SK-N-SH treated with all-trans-retinoic acid at 6 μM for 48 hours (cell line): ENCODE data around the gene KRT14.

ENCODE experiments used
- ATAC-seq: fragments of 200-7000 bp; cut with Tn5 transposase; 3 replicates; pipeline ENCODE4 v1.9.1; 2020; ENCODE audit warnings: mild to moderate bottlenecking, moderate library complexity
- ARNTL ChIP-seq: fragments of 450-650 bp; formaldehyde crosslinking; IDR thresholded peaks from 2 replicates; pipeline ENCODE4 v1.5.0; 2020; ENCODE audit warnings: low read depth, mild to moderate bottlenecking, moderate library complexity, borderline replicate concordance
- BACH2 ChIP-seq: fragments of 250-450 bp; sonication (Bioruptor Pico); IDR thresholded peaks from 2 replicates; pipeline ENCODE4 v1.9.0; 2021; ENCODE audit warnings: mild to moderate bottlenecking, borderline replicate concordance
- CSDC2 ChIP-seq: fragments of 250-450 bp; sonication (Bioruptor Pico); IDR thresholded peaks from 2 replicates; pipeline ENCODE4 v1.5.0; 2020; ENCODE audit warnings: mild to moderate bottlenecking, moderate library complexity
- ESRRG ChIP-seq: fragments of 250-450 bp; sonication (Bioruptor Pico); IDR thresholded peaks from 2 replicates; pipeline ENCODE4 v1.6.1; 2021; ENCODE audit warnings: mild to moderate bottlenecking
- GLIS3 ChIP-seq: fragments of 250-450 bp; sonication (Bioruptor Pico); IDR thresholded peaks from 2 replicates; pipeline ENCODE4 v1.5.0; 2020; ENCODE audit warnings: mild to moderate bottlenecking, moderate library complexity
- ISL1 ChIP-seq: fragments of 250-450 bp; sonication (Bioruptor Pico); IDR thresholded peaks from 2 replicates; pipeline ENCODE4 v2.1.2; 2022; ENCODE audit warnings: mild to moderate bottlenecking, moderate library complexity
- OSR1 ChIP-seq: fragments of 250-450 bp; sonication (Bioruptor Pico); IDR thresholded peaks from 2 replicates; pipeline ENCODE4 v1.8.0; 2022; ENCODE audit warnings: moderate library complexity, mild to moderate bottlenecking, inconsistent platforms
- PPARA ChIP-seq: fragments of 250-450 bp; sonication (Bioruptor Pico); IDR thresholded peaks from 2 replicates; pipeline ENCODE4 v1.5.0; 2020; ENCODE audit warnings: mild to moderate bottlenecking, borderline replicate concordance
- RARB ChIP-seq: fragments of 250-450 bp; sonication (Bioruptor Pico); IDR thresholded peaks from 2 replicates; pipeline ENCODE4 v1.8.0; 2021; ENCODE audit warnings: mild to moderate bottlenecking, moderate library complexity
- SNAI2 ChIP-seq: fragments of 250-450 bp; sonication (Bioruptor Pico); IDR thresholded peaks from 2 replicates; pipeline ENCODE4 v1.5.0; 2020; ENCODE audit warnings: mild to moderate bottlenecking, moderate library complexity
- TCF4 ChIP-seq: fragments of 250-450 bp; sonication (Bioruptor Pico); IDR thresholded peaks from 2 replicates; pipeline ENCODE4 v1.8.0; 2021; ENCODE audit warnings: mild to moderate bottlenecking, moderate library complexity, borderline replicate concordance
- TOX ChIP-seq: fragments of 250-450 bp; sonication (Bioruptor Pico); IDR thresholded peaks from 2 replicates; pipeline ENCODE4 v1.8.0; 2021; ENCODE audit warnings: mild to moderate bottlenecking, moderate library complexity, borderline replicate concordance
- ZC3H10 ChIP-seq: fragments of 250-450 bp; sonication (Bioruptor Pico); IDR thresholded peaks from 2 replicates; pipeline ENCODE4 v1.5.1; 2021; ENCODE audit warnings: mild to moderate bottlenecking, moderate library complexity
- ZFP3 ChIP-seq: fragments of 250-450 bp; sonication (Bioruptor Pico); IDR thresholded peaks from 2 replicates; pipeline ENCODE4 v1.5.0; 2020; ENCODE audit warnings: mild to moderate bottlenecking, moderate library complexity
- ZFP30 ChIP-seq: fragments of 450-650 bp; formaldehyde crosslinking; IDR thresholded peaks from 2 replicates; pipeline ENCODE4 v1.5.0; 2022; ENCODE audit warnings: mild to moderate bottlenecking, moderate library complexity
- ZNF565 ChIP-seq: fragments of 450-650 bp; formaldehyde crosslinking; conservative IDR thresholded peaks from 2 replicates; pipeline ENCODE4 v1.5.0; 2020; ENCODE audit warnings: low read depth, mild to moderate bottlenecking, moderate library complexity
- ZNF70 ChIP-seq: fragments of 450-650 bp; formaldehyde crosslinking; IDR thresholded peaks from 2 replicates; pipeline ENCODE4 v1.5.0; 2020; ENCODE audit warnings: mild to moderate bottlenecking, moderate library complexity
- ZNF8 ChIP-seq: fragments of 450-650 bp; formaldehyde crosslinking; IDR thresholded peaks from 2 replicates; pipeline ENCODE4 v1.5.0; 2020; ENCODE audit warnings: mild to moderate bottlenecking, moderate library complexity
- TF ChIP-seq, protein P1 (sequence below): fragments of 250-450 bp; sonication (Bioruptor Pico); IDR thresholded peaks from 2 replicates; pipeline ENCODE4 v1.8.0; 2021; ENCODE audit warnings: low read depth, mild to moderate bottlenecking, moderate library complexity, borderline replicate concordance
- TF ChIP-seq, protein P2 (sequence below): fragments of 250-450 bp; sonication (Bioruptor Pico); IDR thresholded peaks from 2 replicates; pipeline ENCODE4 v1.5.0; 2020; ENCODE audit warnings: mild to moderate bottlenecking, moderate library complexity
- TF ChIP-seq, protein P3 (sequence below): fragments of 250-450 bp; sonication (Bioruptor Pico); IDR thresholded peaks from 2 replicates; pipeline ENCODE4 v1.8.0; 2020; ENCODE audit warnings: mild to moderate bottlenecking, moderate library complexity, borderline replicate concordance
- TF ChIP-seq, protein P4 (sequence below): fragments of 250-450 bp; sonication (Bioruptor Pico); IDR thresholded peaks from 2 replicates; pipeline ENCODE4 v1.5.1; 2021; ENCODE audit warnings: mild to moderate bottlenecking, moderate library complexity

The KRT14 gene

DNA sequence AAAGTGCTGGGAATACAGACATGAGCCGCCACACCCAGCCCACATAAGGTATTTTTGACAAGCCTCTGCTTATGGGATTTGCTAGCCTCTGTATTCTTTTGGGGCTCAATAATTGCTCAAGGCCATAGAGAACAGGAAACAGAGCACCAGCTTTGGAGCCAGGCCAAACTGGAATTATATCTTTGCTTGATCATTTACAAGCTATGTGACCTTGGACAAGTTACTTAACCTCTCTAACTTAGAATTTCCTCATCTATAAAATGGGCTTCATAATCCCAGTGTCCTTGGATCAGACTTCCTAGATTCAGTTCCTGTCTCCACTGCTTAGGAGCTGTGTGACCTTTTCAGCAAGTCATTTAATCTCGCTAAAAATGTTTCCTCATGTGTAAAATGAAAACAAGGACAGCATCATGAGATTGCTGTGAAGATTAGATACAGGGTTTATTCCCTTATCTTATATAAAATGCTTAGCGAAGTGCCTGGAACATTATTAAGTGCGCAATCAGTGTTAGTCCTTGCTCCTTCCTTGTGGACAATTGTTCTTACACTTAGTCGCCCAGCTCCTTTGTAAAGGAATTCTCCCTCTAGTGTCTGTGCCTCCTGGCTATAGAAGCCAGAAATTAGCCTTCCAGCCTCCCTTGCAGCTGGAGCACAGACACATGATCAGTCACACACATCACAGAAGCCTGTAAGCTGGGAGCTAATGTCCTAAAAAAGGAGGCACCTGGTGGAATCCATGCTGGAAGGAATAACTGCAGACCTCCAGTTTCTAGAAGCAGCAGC lies 31.4 kb downstream of the KRT14 start:
- no peak for ATAC-seq
- TF ChIP-seq ARNTL (CRISPR knock-in tag) (no peak), ZFP3 (CRISPR knock-in tag) (no peak), PPARA (CRISPR knock-in tag) (no peak), ZNF8 (CRISPR knock-in tag) (no peak), CSDC2 (CRISPR knock-in tag) (no peak), ZFP30 (CRISPR knock-in tag) (no peak), TOX (CRISPR knock-in tag) (no peak), ZNF565 (CRISPR knock-in tag) (no peak), ISL1 (CRISPR knock-in tag) (no peak), BACH2 (CRISPR knock-in tag) (no peak), GLIS3 (CRISPR knock-in tag) (no peak), TCF4 (no peak)
- TF ChIP-seq, protein P1, sequence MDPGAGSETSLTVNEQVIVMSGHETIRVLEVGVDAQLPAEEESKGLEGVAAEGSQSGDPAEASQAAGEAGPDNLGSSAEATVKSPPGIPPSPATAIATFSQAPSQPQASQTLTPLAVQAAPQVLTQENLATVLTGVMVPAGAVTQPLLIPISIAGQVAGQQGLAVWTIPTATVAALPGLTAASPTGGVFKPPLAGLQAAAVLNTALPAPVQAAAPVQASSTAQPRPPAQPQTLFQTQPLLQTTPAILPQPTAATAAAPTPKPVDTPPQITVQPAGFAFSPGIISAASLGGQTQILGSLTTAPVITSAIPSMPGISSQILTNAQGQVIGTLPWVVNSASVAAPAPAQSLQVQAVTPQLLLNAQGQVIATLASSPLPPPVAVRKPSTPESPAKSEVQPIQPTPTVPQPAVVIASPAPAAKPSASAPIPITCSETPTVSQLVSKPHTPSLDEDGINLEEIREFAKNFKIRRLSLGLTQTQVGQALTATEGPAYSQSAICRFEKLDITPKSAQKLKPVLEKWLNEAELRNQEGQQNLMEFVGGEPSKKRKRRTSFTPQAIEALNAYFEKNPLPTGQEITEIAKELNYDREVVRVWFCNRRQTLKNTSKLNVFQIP (CRISPR knock-in tag): no peak
- TF ChIP-seq, protein P2, sequence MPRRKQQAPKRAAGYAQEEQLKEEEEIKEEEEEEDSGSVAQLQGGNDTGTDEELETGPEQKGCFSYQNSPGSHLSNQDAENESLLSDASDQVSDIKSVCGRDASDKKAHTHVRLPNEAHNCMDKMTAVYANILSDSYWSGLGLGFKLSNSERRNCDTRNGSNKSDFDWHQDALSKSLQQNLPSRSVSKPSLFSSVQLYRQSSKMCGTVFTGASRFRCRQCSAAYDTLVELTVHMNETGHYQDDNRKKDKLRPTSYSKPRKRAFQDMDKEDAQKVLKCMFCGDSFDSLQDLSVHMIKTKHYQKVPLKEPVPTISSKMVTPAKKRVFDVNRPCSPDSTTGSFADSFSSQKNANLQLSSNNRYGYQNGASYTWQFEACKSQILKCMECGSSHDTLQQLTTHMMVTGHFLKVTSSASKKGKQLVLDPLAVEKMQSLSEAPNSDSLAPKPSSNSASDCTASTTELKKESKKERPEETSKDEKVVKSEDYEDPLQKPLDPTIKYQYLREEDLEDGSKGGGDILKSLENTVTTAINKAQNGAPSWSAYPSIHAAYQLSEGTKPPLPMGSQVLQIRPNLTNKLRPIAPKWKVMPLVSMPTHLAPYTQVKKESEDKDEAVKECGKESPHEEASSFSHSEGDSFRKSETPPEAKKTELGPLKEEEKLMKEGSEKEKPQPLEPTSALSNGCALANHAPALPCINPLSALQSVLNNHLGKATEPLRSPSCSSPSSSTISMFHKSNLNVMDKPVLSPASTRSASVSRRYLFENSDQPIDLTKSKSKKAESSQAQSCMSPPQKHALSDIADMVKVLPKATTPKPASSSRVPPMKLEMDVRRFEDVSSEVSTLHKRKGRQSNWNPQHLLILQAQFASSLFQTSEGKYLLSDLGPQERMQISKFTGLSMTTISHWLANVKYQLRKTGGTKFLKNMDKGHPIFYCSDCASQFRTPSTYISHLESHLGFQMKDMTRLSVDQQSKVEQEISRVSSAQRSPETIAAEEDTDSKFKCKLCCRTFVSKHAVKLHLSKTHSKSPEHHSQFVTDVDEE (CRISPR knock-in tag): no peak
- TF ChIP-seq, protein P3, sequence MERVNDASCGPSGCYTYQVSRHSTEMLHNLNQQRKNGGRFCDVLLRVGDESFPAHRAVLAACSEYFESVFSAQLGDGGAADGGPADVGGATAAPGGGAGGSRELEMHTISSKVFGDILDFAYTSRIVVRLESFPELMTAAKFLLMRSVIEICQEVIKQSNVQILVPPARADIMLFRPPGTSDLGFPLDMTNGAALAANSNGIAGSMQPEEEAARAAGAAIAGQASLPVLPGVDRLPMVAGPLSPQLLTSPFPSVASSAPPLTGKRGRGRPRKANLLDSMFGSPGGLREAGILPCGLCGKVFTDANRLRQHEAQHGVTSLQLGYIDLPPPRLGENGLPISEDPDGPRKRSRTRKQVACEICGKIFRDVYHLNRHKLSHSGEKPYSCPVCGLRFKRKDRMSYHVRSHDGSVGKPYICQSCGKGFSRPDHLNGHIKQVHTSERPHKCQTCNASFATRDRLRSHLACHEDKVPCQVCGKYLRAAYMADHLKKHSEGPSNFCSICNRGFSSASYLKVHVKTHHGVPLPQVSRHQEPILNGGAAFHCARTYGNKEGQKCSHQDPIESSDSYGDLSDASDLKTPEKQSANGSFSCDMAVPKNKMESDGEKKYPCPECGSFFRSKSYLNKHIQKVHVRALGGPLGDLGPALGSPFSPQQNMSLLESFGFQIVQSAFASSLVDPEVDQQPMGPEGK (CRISPR knock-in tag): no peak
- TF ChIP-seq, protein P4, sequence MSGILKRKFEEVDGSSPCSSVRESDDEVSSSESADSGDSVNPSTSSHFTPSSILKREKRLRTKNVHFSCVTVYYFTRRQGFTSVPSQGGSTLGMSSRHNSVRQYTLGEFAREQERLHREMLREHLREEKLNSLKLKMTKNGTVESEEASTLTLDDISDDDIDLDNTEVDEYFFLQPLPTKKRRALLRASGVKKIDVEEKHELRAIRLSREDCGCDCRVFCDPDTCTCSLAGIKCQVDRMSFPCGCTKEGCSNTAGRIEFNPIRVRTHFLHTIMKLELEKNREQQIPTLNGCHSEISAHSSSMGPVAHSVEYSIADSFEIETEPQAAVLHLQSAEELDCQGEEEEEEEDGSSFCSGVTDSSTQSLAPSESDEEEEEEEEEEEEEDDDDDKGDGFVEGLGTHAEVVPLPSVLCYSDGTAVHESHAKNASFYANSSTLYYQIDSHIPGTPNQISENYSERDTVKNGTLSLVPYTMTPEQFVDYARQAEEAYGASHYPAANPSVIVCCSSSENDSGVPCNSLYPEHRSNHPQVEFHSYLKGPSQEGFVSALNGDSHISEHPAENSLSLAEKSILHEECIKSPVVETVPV (CRISPR knock-in tag): no peak

DNA sequence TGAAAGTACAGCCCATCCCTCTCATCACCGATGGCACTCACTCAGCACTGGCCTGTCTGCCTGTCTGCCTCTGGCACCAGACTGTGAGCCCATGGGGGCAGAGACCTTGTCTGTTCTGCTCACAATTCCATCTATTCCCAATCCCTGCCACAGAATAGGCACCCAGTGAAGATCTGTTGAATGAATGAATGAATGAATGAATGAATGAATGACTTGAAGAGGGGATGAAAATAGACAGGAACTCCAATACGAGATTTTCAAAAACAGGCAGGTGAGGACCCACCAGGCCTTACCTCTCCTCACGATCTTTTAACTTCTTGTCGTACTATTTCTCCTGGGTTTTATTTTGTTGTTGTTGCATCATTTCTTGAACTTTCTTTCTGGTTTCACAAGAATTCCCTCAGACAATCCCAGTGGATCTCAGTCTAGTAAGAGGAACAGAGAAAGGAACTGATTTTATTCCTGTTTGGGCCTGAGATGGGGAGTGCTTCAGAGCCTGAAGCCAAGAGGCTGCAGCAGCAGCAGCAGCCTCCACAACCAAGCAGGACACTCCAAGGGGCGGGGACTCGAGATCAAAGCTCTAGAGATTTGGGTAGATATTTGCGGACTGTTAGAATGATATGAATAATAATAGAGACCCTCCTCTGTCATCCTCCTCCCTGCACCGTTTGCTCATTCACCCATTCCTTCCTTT lies 32.6 kb downstream of the KRT14 start:
- ATAC-seq: no peak
- TF ChIP-seq GLIS3 (CRISPR knock-in tag) (no peak), ZC3H10 (CRISPR knock-in tag) (no peak), OSR1 (CRISPR knock-in tag) (no peak), ESRRG (CRISPR knock-in tag) (no peak), ISL1 (CRISPR knock-in tag) (no peak), ZFP30 (CRISPR knock-in tag) (no peak), ZFP3 (CRISPR knock-in tag) (no peak)
- TF ChIP-seq, all 23 proteins: peak for 0

DNA sequence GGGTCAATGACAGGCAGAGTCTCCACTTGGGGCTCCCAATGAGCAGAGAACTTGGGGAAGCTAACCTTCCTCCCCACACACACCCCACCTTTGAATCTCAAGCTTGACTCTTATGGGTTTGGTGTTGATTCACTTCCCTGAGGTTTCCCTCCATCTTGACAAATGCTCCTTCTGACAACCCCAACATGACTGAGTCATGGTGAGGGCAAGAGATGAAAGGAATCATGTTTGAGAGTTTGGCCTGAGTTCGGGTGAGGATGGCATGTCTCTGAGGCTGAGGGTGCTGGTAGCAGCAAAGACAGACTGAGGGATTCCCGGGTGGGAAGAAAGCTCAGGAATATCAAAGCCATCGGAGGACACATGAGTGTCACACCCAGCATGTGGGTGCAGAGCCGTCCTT lies 33.5 kb downstream of the KRT14 start:
- no peak for TF ChIP-seq ZC3H10 (CRISPR knock-in tag)
- TF ChIP-seq PPARA (CRISPR knock-in tag): no peak
- TF ChIP-seq ZNF565 (CRISPR knock-in tag): no peak
- TF ChIP-seq, protein P1 (CRISPR knock-in tag): no peak
- no peak for TF ChIP-seq BACH2 (CRISPR knock-in tag)
- no peak for TF ChIP-seq RARB (CRISPR knock-in tag)
- TF ChIP-seq, protein P3 (CRISPR knock-in tag): no peak
- TF ChIP-seq, protein P4 (CRISPR knock-in tag): no peak
- no peak for TF ChIP-seq ISL1 (CRISPR knock-in tag)
- TF ChIP-seq OSR1 (CRISPR knock-in tag): no peak
- no peak for TF ChIP-seq SNAI2 (CRISPR knock-in tag)
- no peak for TF ChIP-seq ARNTL (CRISPR knock-in tag)
- no peak for TF ChIP-seq ZNF70 (CRISPR knock-in tag)
- no peak for TF ChIP-seq TOX (CRISPR knock-in tag)
- no peak for TF ChIP-seq ZNF8 (CRISPR knock-in tag)
- TF ChIP-seq TCF4: no peak
- TF ChIP-seq, all 23 proteins: peak for 0
- ATAC-seq: no peak
